ENCODE measurements around the gene TXNRD1. TPM values are rescaled to one million over a fixed set of nuclear protein-coding genes. Genes with fewer than 3 reads are reported as not detected.
"Not testable (repeated sequence)": the region's sequence is repeated elsewhere in the genome, so short reads cannot be mapped to it uniquely, and the experiment has no call there.

TXNRD1 gene
- total RNA-seq, 2 donors from 2014 or later, result 33.5 to 47.2 TPM

DNA sequence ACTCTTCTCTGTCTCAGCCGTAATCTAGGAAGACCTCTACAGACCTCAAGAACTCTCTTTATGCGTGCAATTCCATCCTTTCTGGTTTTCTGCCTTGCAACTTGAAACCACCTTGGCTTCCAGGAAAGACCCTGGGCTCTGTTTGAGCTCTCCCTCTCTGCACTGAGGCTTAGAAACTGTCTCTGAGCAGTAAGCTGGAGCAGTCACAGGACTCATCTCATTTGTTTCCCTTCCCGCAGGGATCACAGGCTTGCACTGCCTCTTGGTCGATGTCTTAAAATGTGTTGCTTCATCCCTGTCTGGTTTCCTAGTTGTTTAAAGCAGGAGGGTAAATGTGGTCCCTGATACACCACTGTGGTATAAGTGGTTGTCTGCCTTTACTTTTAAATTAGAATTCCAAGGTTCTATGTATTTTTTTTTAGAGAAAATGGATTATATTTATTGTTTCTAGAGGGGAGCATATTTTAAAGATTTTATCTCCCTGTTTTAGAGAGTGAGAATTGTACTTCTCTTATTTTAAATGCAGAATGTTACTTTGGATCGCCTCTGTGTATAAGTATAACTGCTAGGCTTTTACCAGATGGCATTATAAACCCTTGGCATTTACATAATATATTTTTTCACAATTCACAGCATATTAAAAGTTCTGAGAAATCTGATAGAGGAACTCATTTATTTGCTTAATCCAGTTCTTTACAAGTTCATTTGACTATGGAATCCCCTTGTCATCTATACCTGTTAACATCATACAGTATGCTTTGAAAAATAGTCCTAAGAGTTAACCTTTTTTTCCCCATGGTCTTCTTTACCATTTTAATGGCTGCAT lies 114.3 kb downstream of the TXNRD1 start:
- DNase-seq (no peak), ATAC-seq (no peak)
- peak overlapping the region; percentile 19 for H3K27ac Mint-ChIP-seq
- H3K9me3 ChIP-seq (ENCODE audit: control insufficient read depth, low read length, poor library complexity, severe bottlenecking), result no peaks in the 10 kb centered on the region
- H3K36me3 Mint-ChIP-seq (ENCODE audit: low read depth), result no peaks in the 10 kb centered on the region
- no peaks in the 10 kb centered on the region for H3K4me1 Mint-ChIP-seq
- H3K27me3 Mint-ChIP-seq, result no peaks in the 10 kb centered on the region
- no peak overlapping the region for H3K4me3 Mint-ChIP-seq

DNA sequence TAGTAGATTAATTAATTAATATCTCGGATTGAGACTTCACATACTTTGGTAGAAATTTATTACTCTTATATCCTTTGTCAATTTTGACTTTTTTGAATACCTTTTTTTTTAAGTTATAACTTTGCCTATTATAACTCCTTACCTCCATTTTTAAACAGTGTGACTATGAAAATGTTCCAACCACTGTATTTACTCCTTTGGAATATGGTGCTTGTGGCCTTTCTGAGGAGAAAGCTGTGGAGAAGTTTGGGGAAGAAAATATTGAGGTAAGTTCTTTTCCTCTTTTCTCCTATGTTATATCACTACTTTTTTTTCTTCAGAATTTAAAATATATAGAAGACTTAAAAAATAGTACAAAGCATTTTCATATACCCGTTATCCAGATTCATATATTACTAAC lies 115.8 kb downstream of the TXNRD1 start:
- no peaks in the 10 kb centered on the region for H3K36me3 Mint-ChIP-seq (ENCODE audit: low read depth)
- no peak for ATAC-seq
- no peak for DNase-seq
- no peak overlapping the region for H3K4me3 Mint-ChIP-seq
- H3K27me3 Mint-ChIP-seq, result no peaks in the 10 kb centered on the region
- no peaks in the 10 kb centered on the region for H3K9me3 ChIP-seq (ENCODE audit: control insufficient read depth, low read length, poor library complexity, severe bottlenecking)
- H3K27ac Mint-ChIP-seq, result no peak overlapping the region
- no peaks in the 10 kb centered on the region for H3K4me1 Mint-ChIP-seq

DNA sequence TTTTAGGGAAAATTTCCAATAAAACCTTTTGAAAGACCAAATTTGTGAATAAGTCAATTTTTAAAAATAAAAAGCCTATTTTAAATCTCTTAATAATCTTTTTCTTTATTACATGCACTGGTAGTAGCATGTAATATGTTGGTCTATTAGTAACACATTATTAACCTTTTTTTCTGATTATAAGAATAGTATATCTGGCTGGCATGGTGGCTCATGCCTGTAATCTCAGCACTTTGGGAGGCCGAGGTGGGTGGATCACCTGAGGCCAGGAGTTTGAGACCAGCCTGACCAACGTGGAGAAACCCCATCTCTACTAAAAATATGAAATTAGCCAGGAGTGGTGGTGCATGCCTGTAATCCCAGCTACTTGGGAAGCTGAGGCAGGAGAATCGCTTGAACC lies 116.7 kb downstream of the TXNRD1 start:
- H3K27ac Mint-ChIP-seq; H3K9me3 ChIP-seq (ENCODE audit: control insufficient read depth, low read length, poor library complexity, severe bottlenecking); DNase-seq; H3K4me3 Mint-ChIP-seq; H3K36me3 Mint-ChIP-seq (ENCODE audit: low read depth); H3K4me1 Mint-ChIP-seq; H3K27me3 Mint-ChIP-seq; ATAC-seq: not testable (repeated sequence)

DNA sequence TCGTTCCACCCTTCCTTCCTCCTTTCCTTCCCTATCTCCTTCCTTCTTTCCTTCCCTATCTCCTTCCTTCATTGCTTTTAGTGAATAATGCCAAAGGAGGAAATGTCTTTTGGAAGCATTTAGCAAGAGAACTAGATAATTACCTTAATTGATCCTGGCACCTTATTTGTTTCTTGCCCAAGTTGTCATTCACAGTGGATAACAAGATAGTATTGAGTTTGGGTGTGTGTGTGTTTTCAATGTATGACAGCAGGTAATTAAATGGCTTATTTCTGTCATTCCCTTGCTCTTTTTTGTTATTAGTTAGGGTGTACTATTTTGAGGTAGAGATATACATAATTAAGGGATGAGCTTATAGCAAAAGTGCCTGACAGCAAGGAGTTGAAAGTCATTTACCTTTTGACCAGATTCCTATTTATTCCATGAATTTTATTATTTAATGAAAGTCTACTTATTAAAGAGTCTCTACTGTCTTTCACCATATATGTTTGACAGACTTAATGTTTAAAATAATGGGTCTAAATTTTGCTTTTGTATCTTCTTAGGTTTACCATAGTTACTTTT lies 118.2 kb downstream of the TXNRD1 start:
- H3K36me3 Mint-ChIP-seq (ENCODE audit: low read depth), result no peaks in the 10 kb centered on the region
- H3K4me1 Mint-ChIP-seq, result no peaks in the 10 kb centered on the region
- H3K27ac Mint-ChIP-seq, result no peak overlapping the region
- DNase-seq, result no peak
- H3K4me3 Mint-ChIP-seq, result no peak overlapping the region
- no peaks in the 10 kb centered on the region for H3K27me3 Mint-ChIP-seq
- ATAC-seq, result no peak
- no peaks in the 10 kb centered on the region for H3K9me3 ChIP-seq (ENCODE audit: control insufficient read depth, low read length, poor library complexity, severe bottlenecking)

DNA sequence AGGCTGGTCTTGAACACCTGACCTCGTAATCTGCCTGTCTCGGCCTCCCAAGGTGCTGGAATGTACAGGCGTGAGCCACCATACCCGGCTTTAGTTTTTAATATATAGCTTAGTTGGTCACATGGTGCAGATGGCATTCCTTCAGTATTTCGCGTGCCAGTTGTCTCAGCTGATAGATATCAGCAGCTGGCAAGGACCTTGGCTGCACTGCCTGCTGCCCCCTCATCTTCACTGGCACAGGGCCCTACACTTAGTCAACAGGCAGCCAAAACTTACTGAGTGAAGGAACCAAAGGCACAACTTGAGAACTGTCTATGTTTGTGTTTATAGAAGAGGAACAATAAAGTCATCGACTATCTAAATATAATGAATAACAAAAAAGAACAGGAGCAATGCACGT lies 119.0 kb downstream of the TXNRD1 start:
- Mint-ChIP-seq H3K4me1 (no peaks in the 10 kb centered on the region), H3K4me3 (no peak overlapping the region), H3K27ac (no peak overlapping the region), H3K36me3 (ENCODE audit: low read depth) (no peaks in the 10 kb centered on the region), H3K27me3 (no peaks in the 10 kb centered on the region)
- no peaks in the 10 kb centered on the region for H3K9me3 ChIP-seq (ENCODE audit: control insufficient read depth, low read length, poor library complexity, severe bottlenecking)
- no peak for DNase-seq
- ATAC-seq, result no peak

DNA sequence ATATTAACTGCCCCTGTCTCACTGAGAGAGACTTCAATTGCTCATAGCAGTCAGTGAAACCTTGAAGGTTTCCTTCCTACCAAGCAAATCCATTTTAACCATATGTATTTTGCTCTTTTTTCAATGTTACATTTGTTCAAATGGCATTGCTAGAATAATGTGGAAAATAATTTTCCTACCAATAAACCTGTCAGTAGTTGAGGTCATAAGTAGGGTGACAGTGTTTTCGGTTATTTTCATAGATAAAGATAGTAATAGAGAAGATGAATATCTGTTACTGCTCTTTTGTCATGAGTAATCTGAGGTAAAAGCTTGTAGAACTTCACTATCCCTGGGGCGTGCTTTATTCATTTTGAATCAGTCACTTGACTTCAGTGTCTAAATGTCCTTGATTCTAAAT lies 120.5 kb downstream of the TXNRD1 start:
- H3K4me1 Mint-ChIP-seq, result no peaks in the 10 kb centered on the region
- ATAC-seq (no peak), DNase-seq (no peak)
- no peak overlapping the region for H3K4me3 Mint-ChIP-seq
- no peaks in the 10 kb centered on the region for H3K9me3 ChIP-seq (ENCODE audit: control insufficient read depth, low read length, poor library complexity, severe bottlenecking)
- H3K27me3 Mint-ChIP-seq, result no peaks in the 10 kb centered on the region
- no peak overlapping the region for H3K27ac Mint-ChIP-seq
- H3K36me3 Mint-ChIP-seq (ENCODE audit: low read depth), result peaks cover 1% of the 10 kb centered on the region

DNA sequence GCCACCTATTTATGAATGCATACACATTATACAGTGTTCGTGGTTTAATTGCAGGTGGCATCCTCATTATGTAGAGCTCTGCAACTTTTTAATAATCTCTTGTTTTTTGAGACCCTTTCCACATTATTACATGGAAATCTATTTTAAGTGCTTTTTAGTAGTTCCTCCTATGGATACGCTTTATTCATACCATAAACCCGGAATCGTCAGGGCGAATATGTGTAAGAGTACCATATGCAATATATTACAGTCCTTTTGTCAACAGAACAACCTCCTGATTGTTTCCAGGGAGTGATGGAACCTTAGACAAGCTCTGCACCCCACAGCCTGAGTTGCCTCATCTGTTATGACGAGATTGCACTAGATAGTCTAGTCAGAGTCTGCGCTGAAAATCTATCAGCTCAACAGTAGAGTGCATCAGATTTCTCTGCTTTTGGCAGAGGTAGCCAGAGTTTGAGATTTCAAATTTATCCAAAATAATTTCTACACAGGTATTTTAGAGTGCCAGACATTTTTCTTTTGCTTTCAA lies 121.5 kb downstream of the TXNRD1 start:
- Mint-ChIP-seq H3K27ac (no peak overlapping the region), H3K4me1 (no peaks in the 10 kb centered on the region), H3K27me3 (no peaks in the 10 kb centered on the region), H3K36me3 (ENCODE audit: low read depth) (peaks cover 2% of the 10 kb centered on the region), H3K4me3 (no peak overlapping the region)
- ATAC-seq (no peak), DNase-seq (no peak)
- no peaks in the 10 kb centered on the region for H3K9me3 ChIP-seq (ENCODE audit: control insufficient read depth, low read length, poor library complexity, severe bottlenecking)

DNA sequence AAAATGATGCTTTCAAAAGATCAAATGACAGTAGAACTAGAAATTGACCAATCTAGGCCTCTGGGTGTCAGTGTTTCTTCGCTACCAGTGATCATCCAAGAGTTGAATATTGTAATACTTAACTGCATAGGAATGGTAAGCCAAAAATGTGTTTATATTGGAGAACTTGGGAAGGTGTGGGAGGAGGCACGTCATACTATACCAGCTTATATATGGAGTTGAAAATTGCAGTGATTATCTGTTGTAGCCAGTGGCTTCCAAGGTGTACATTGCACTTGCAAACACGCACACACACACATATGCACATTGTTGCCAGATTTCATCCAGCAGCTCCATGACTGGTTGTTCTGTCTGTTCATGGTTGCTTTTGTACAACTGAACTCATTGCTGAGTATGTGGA lies 124.1 kb downstream of the TXNRD1 start:
- Mint-ChIP-seq H3K4me1 (peaks cover 6% of the 10 kb centered on the region), H3K36me3 (ENCODE audit: low read depth) (peaks cover 5% of the 10 kb centered on the region), H3K27ac (no peak overlapping the region), H3K27me3 (no peaks in the 10 kb centered on the region), H3K4me3 (no peak overlapping the region)
- ATAC-seq (no peak), DNase-seq (no peak)
- H3K9me3 ChIP-seq (ENCODE audit: control insufficient read depth, low read length, poor library complexity, severe bottlenecking), result no peaks in the 10 kb centered on the region

DNA sequence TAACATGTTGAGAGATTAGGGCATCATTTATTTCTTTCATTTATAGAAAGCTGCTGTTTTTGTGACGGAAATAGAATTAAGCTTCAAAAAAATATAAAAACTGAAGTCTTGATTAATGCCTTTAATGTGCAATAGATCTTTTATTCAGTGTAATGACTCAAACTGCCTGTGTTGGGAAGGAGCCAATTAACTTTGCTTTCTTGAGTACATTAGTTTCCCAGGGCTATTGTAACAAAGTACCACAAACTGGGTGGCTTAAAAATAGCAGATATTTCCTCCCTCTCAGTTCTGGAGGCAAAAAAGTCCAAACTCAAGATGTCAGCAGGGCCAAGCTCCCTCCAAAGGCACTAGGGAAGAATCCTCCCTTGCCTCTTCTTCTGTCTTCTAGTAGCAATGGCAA lies 124.6 kb downstream of the TXNRD1 start:
- Mint-ChIP-seq H3K36me3 (ENCODE audit: low read depth) (peaks cover 5% of the 10 kb centered on the region), H3K4me1 (peaks cover 7% of the 10 kb centered on the region)

DNA sequence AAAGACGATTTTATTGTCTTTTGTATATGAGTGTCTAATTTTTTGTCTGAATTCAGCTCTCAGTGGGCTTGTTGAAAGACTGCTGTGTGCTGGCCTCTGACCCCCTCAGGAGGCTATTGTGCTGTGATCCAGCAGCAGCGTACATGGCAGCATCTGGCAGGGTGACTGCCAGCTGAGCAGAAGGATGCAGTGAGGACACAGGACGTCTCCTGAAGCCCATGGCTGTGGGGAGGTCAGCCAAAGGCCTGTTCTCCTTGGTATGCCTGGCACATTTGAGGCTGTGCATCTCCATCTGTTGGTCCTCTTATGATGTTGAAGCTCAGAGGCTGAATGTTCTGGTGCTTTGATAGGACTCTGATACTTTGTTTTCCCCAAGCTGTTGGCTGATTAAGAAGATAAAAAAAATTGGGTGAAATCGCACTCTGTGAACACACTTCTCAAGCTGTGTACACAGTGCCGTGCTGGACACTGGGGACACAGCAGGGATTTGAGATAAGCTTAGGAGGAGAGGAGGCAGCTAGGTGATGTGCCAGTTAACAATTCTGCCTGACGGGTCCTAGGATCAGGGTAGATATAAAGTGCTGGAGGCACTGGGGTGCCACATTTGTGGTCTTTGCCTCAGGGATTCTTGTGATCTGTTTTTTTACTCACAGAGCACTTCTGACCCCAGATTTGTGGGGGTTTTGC lies 125.5 kb downstream of the TXNRD1 start:
- ATAC-seq (no peak), DNase-seq (no peak)
- Mint-ChIP-seq H3K4me3 (no peak overlapping the region), H3K36me3 (ENCODE audit: low read depth) (peaks cover 5% of the 10 kb centered on the region), H3K27ac (peak overlapping the region; percentile 8), H3K4me1 (peaks cover 7% of the 10 kb centered on the region), H3K27me3 (no peaks in the 10 kb centered on the region)
- no peaks in the 10 kb centered on the region for H3K9me3 ChIP-seq (ENCODE audit: control insufficient read depth, low read length, poor library complexity, severe bottlenecking)

More for the DNA sequence above, 124.6 kb downstream of the TXNRD1 start:
- ATAC-seq (no peak), DNase-seq (no peak)
- Mint-ChIP-seq H3K27me3 (no peaks in the 10 kb centered on the region), H3K4me3 (no peak overlapping the region), H3K27ac (no peak overlapping the region)
- no peaks in the 10 kb centered on the region for H3K9me3 ChIP-seq (ENCODE audit: control insufficient read depth, low read length, poor library complexity, severe bottlenecking)

DNA sequence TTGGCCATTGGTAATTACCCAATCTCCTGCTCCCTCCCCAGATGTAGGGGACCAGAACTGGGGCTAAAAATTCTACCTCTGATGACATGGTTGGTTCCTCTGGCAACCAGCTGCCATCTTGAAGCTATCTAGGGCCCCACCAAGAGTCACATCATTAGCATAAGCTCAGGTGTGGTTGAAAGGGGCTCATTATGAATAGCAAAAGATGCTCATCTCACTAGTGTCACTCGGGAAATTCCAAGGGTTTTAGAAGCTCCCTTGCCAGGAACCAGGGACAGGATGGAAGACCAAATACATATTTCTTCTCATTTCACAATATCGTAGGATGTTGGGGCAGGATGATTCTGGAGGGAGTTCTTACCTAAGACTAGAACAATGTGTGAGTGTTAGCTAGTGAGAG lies 126.6 kb downstream of the TXNRD1 start:
- Mint-ChIP-seq H3K27ac (peak overlapping the region; percentile 79), H3K4me1 (peaks cover 7% of the 10 kb centered on the region), H3K36me3 (ENCODE audit: low read depth) (peaks cover 5% of the 10 kb centered on the region), H3K27me3 (no peaks in the 10 kb centered on the region), H3K4me3 (no peak overlapping the region)
- ATAC-seq, result no peak
- H3K9me3 ChIP-seq (ENCODE audit: control insufficient read depth, low read length, poor library complexity, severe bottlenecking), result no peaks in the 10 kb centered on the region
- DNase-seq, result no peak

DNA sequence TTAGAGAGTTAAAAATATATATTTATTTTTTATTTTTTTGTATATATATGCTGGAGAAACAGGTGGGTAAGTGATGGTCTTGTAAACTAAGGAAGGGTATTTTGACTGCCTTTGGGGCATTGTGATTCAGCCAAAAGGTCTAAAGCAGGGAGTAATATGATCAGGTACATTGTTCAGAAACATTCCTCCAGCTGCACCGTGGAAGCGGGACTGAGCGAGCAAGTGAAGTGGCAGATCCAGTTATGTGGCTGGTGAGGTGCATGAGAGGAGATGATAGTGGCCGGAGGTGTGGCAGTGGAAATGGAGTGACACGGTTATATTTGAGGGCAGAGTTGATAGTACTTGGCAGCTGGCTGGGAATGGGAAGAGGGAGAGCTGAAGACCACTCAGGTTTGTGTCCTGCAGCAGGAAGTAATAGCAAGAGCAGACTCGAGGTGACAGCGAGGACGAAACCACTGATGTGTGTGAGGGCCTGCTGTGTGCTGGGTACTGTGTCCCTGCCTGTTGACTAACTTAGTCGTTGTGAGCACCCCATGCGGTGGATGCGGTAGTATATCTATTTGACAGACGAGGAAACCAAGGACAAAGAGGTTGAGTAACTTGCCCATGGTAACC lies 127.2 kb downstream of the TXNRD1 start:
- H3K9me3 ChIP-seq (ENCODE audit: control insufficient read depth, low read length, poor library complexity, severe bottlenecking), result no peaks in the 10 kb centered on the region
- DNase-seq, result no peak
- no peak for ATAC-seq
- peaks cover 5% of the 10 kb centered on the region for H3K36me3 Mint-ChIP-seq (ENCODE audit: low read depth)
- no peak overlapping the region for H3K4me3 Mint-ChIP-seq
- no peaks in the 10 kb centered on the region for H3K27me3 Mint-ChIP-seq
- peaks cover 7% of the 10 kb centered on the region for H3K4me1 Mint-ChIP-seq
- H3K27ac Mint-ChIP-seq, result peak overlapping the region; percentile 79

DNA sequence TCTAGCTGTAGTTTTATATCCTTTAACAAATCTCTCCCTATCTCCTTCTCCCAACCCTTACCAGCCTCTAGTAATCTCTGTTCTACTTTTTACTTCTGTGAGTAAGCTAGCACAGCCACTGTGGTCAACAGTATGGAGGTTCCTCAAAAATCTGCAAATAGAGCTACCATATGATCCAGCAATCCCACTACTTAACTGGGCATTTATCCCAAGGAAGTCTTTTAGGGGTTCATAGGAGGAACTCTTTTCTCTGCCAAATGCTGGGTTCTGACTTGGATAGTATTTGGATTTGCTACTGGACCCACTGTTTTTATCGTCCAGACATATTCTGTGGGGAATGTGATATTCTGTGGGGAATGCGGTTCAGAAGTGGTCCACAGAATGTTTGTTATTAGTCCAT lies 129.1 kb downstream of the TXNRD1 start:
- ATAC-seq, result no peak
- Mint-ChIP-seq H3K27me3 (no peaks in the 10 kb centered on the region), H3K36me3 (ENCODE audit: low read depth) (peaks cover 8% of the 10 kb centered on the region), H3K27ac (no peak overlapping the region), H3K4me3 (no peak overlapping the region), H3K4me1 (peaks cover 7% of the 10 kb centered on the region)
- no peak for DNase-seq
- no peaks in the 10 kb centered on the region for H3K9me3 ChIP-seq (ENCODE audit: control insufficient read depth, low read length, poor library complexity, severe bottlenecking)

All from T-helper 17 cell (primary cell).